ENCODE data around the gene FBXO10.

GRCh38 chr9:37480759-37481158, 95.4 kb downstream of the FBXO10 start:
- TF ChIP-seq CTCF (IDR thresholded peaks at IDR 0.05 in 4 of 5, conservative IDR thresholded peaks at IDR 0.05 in 1 of 5) (no peak), POLR2A (IDR thresholded peaks at IDR 0.05) (no peak)

All from gastrocnemius medialis (tissue), 4 donors.